Caco-2 (cell line): ENCODE measurements around the gene LCLAT1. TPM values are rescaled to one million over a fixed set of nuclear protein-coding genes. Genes with fewer than 3 reads are reported as not detected.

Source experiments
- BruUV-seq: library from RNA; stranded (reverse); fragments of 400-500 nt; replicated peaks from 2 replicates; lab custom pipeline; 2021; lab: Mats Ljungman, UMichigan
- CTCF ChIA-PET: fragments of 300-600 bp; sonication (Branson Sonifier 250); formaldehyde crosslinking; loops from one replicate; lab custom pipeline; 2022; ENCODE audit warnings: antibody characterized with exemption; lab: Charles Lee
- POLR2A ChIA-PET: fragments of 300-600 bp; sonication (Branson Sonifier 250); formaldehyde crosslinking; loops from one replicate; lab custom pipeline; 2022; ENCODE audit warnings: antibody characterized with exemption; lab: Charles Lee
- DNase-seq, 2 experiments: peaks; one replicate each; pipeline versions ENCODE4 v3.0.0 to v3.0.0-alpha.2; 2020 to 2022
- H3K27me3 ChIP-seq: replicated peaks from 2 replicates; pipeline ENCODE4 v1.6.0; 2011; ENCODE audit warnings: low read length; ENCODE audit not compliant: control insufficient read depth, insufficient read depth
- H3K36me3 ChIP-seq: 2 replicates; pipeline ENCODE4 v1.5.1; 2011; ENCODE audit warnings: low read length; ENCODE audit not compliant: control insufficient read depth, insufficient read depth
- H3K4me1 ChIP-seq: fragments of 250-450 bp; sonication (Bioruptor Pico); 2 replicates; pipeline ENCODE4 v1.5.1; 2020; ENCODE audit warnings: mild to moderate bottlenecking
- H3K4me3 ChIP-seq: 2 replicates; pipeline ENCODE4 v1.5.1; 2011; ENCODE audit warnings: low read depth, mild to moderate bottlenecking, control low read depth, low read length
- H3K9me3 ChIP-seq: fragments of 250-450 bp; sonication (Bioruptor Pico); 2 replicates; pipeline ENCODE4 v1.5.1; 2020; ENCODE audit warnings: mild to moderate bottlenecking, moderate library complexity
- H3K27ac Mint-ChIP-seq: one replicate; pipeline ENCODE4 v1.8.0; 2022; ENCODE audit warnings: mixed read lengths; ENCODE audit not compliant: unreplicated experiment
- H3K27me3 Mint-ChIP-seq: one replicate; pipeline ENCODE4 v1.8.0; 2022; ENCODE audit warnings: mixed read lengths; ENCODE audit not compliant: insufficient read depth, unreplicated experiment
- H3K36me3 Mint-ChIP-seq: one replicate; pipeline ENCODE4 v1.8.0; 2022; ENCODE audit warnings: mild to moderate bottlenecking, mixed read lengths; ENCODE audit not compliant: insufficient read depth, unreplicated experiment
- H3K4me1 Mint-ChIP-seq: one replicate; pipeline ENCODE4 v1.8.0; 2022; ENCODE audit warnings: low read depth, mixed read lengths; ENCODE audit not compliant: unreplicated experiment
- H3K4me3 Mint-ChIP-seq: one replicate; pipeline ENCODE4 v1.8.0; 2022; ENCODE audit warnings: mild to moderate bottlenecking, moderate library complexity, mixed read lengths; ENCODE audit not compliant: unreplicated experiment
- H3K9me3 Mint-ChIP-seq: one replicate; pipeline ENCODE4 v1.8.0; 2022; ENCODE audit warnings: mixed read lengths; ENCODE audit not compliant: unreplicated experiment
- CTCF ChIP-seq, 2 experiments: fragments of 200-600 bp in 1 of 2; IDR thresholded peaks; 1 replicate in 1 of 2; 2 replicates in 1 of 2; pipeline versions ENCODE4 v1.5.1 to v1.8.0; 2011 to 2022; ENCODE audit warnings: antibody characterized with exemption in 1 of 2, control low read depth in 1 of 2, inconsistent platforms in 1 of 2, low read depth in 1 of 2, low read length in 1 of 2, mild to moderate bottlenecking in 1 of 2, moderate library complexity in 1 of 2; ENCODE audit not compliant: insufficient read depth in 1 of 2, severe bottlenecking in 1 of 2, unreplicated experiment in 1 of 2
- intact Hi-C: fragments of 100-400 bp; cut with micrococcal nuclease; formaldehyde crosslinking; loops from one replicate; pipeline ENCODE4 v1.10.0; 2022; ENCODE audit not compliant: unreplicated experiment
- total RNA-seq: library from RNA; stranded (reverse); gene quantifications from 2 replicates; pipeline ENCODE4 v1.2.3, GENCODE V29; 2022

The LCLAT1 gene
- total RNA-seq, 1 experiment from 2014 or later: 52.2 TPM

GRCh38 chr2:30645081-30645744, 198.2 kb downstream of the LCLAT1 start:
- no peak overlapping the region for H3K4me3 Mint-ChIP-seq
- POLR2A ChIA-PET: no interaction called here
- H3K27ac Mint-ChIP-seq: no peak overlapping the region
- no peaks in the 10 kb centered on the region for H3K27me3 Mint-ChIP-seq
- no peaks in the 10 kb centered on the region for H3K9me3 Mint-ChIP-seq
- Histone ChIP-seq H3K27me3 (no peaks in the 10 kb centered on the region), H3K4me3 (no peak overlapping the region), H3K36me3 (peaks cover 1% of the 10 kb centered on the region; the same call in 1 of the 2 replicates), H3K9me3 (no peaks in the 10 kb centered on the region), H3K4me1 (no peaks in the 10 kb centered on the region)
- H3K36me3 Mint-ChIP-seq: peaks cover 22% of the 10 kb centered on the region
- no TSS peak for BruUV-seq
- peaks cover 8% of the 10 kb centered on the region for H3K4me1 Mint-ChIP-seq
- CTCF ChIA-PET: interaction anchor here (1.3 kb wide), 1 partner anchor 66 kb away, joined by 3 read pairs; no protein-coding TSS in a partner anchor
- no peak for DNase-seq
- intact Hi-C loops: no loop called here
- TF ChIP-seq CTCF (IDR thresholded peaks at IDR 0.05; ENCODE audit: insufficient read depth in 1 of 2, low read depth in 1 of 2, low read length in 1 of 2, severe bottlenecking in 1 of 2, unreplicated experiment in 1 of 2): no peak

- Histone ChIP-seq H3K36me3 (peaks cover 1% of the 10 kb centered on the region; the same call in 1 of the 2 replicates), H3K27me3 (no peaks in the 10 kb centered on the region), H3K9me3 (no peaks in the 10 kb centered on the region), H3K4me1 (no peaks in the 10 kb centered on the region), H3K4me3 (no peak overlapping the region)
- H3K9me3 Mint-ChIP-seq: no peaks in the 10 kb centered on the region
- no peak for TF ChIP-seq CTCF (IDR thresholded peaks at IDR 0.05; ENCODE audit: insufficient read depth in 1 of 2, low read depth in 1 of 2, low read length in 1 of 2, severe bottlenecking in 1 of 2, unreplicated experiment in 1 of 2)
- H3K4me3 Mint-ChIP-seq: no peak overlapping the region
- ChIA-PET CTCF (interaction anchor here (1.3 kb wide), 1 partner anchor 66 kb away, joined by 3 read pairs; no protein-coding TSS in a partner anchor), POLR2A (no interaction called here)
- H3K27ac Mint-ChIP-seq: no peak overlapping the region
- no peak for DNase-seq
- peaks cover 8% of the 10 kb centered on the region for H3K4me1 Mint-ChIP-seq
- H3K27me3 Mint-ChIP-seq: no peaks in the 10 kb centered on the region
- intact Hi-C loops: no loop called here
- no TSS peak for BruUV-seq
- H3K36me3 Mint-ChIP-seq: peaks cover 20% of the 10 kb centered on the region
These were observed 198.7 kb downstream of the LCLAT1 start for GRCh38 chr2:30645745-30646119.

GRCh38 chr2:30647752-30648457, 200.9 kb downstream of the LCLAT1 start:
- H3K36me3 Mint-ChIP-seq: peaks cover 15% of the 10 kb centered on the region
- Histone ChIP-seq H3K27me3 (no peaks in the 10 kb centered on the region), H3K36me3 (no peaks in the 10 kb centered on the region), H3K4me1 (no peaks in the 10 kb centered on the region), H3K4me3 (no peak overlapping the region), H3K9me3 (no peaks in the 10 kb centered on the region)
- H3K9me3 Mint-ChIP-seq: no peaks in the 10 kb centered on the region
- H3K4me1 Mint-ChIP-seq: peaks cover 8% of the 10 kb centered on the region
- no peak for DNase-seq
- H3K4me3 Mint-ChIP-seq: no peak overlapping the region
- CTCF ChIA-PET: interaction anchor here (0.7 to 1.0 kb wide), 2 partner anchors 15 to 64 kb away, joined by 3 read pairs; no protein-coding TSS in a partner anchor
- POLR2A ChIA-PET: no interaction called here
- no TSS peak for BruUV-seq
- H3K27me3 Mint-ChIP-seq: no peaks in the 10 kb centered on the region
- intact Hi-C loops: no loop called here
- H3K27ac Mint-ChIP-seq: no peak overlapping the region
- TF ChIP-seq CTCF (IDR thresholded peaks at IDR 0.05; ENCODE audit: insufficient read depth in 1 of 2, low read depth in 1 of 2, low read length in 1 of 2, severe bottlenecking in 1 of 2, unreplicated experiment in 1 of 2): no peak
